ENCODE measurements around the gene AGTRAP.
A peak's percentile ranks its signal among the peaks of the same experiment; 100 is the strongest.

AGTRAP gene

DNA sequence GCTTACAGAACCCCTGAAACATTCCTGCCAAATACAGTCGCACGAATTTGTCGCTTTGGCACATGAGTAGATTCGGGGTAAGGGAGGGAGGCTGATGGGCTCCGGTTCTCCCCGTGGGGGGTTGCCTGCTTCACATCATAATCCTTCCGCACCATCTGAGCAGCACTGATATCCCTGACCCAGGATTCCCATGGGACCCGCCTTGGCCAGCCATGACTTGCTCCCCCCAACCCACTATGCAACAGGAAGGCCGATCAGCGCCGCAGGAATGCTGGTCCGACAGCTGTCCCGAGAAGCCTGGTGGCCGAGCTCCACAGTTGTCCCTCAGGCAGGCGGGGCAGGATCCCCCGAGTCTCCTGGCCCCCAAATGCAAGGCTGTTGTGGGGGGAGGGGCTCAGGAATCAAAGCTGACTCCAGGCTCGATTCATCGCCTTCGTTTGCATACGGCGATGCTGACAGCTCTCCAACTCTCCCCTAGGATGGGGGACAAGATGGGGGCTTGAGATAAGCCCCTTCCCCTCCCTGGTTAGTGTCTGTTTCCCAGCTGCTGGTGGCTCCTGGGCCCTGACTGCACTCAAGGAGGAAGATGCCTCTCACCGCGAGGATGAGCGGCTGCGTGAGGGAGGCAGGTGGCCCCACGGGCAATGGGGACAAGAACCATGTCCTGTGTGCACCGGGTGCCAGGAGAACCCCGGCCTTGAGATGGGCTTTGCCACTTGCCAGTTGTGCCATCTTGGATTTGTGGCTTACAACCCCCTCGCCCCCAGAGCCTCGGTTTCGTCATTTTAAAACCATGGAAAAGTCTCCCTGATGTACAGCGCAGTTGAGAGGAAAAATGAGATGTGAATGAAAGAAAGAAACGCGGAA is 35.1 kb upstream of the AGTRAP start:
- H2AK5ac ChIP-seq (ENCODE audit: low read depth, low read length) = peak overlapping the region; percentile 95
- H3K9me3 ChIP-seq (replicated peaks in 1 of 2; ENCODE audit: control insufficient read depth in 2 of 2, insufficient read depth in 1 of 2, low read depth in 1 of 2, low read length in 2 of 2) = peaks cover 0 to 6% of the 10 kb centered on the region in 2 donors
- peak overlapping the region; percentile 69 for H2BK15ac ChIP-seq (ENCODE audit: low read length)
- no CpG with 5 or more reads among the region's 34 CpGs for WGBS, 2 donors (ENCODE audit: extremely low coverage in 2 of 2, insufficient read length in 2 of 2, insufficient replicate concordance in 1 of 2)
- H2BK120ac ChIP-seq (ENCODE audit: low read depth, low read length) = peak overlapping the region; percentile 70
- H3K27ac ChIP-seq (replicated peaks; ENCODE audit: low read length) = peak overlapping the region; percentile 42
- H2BK12ac ChIP-seq (ENCODE audit: low read length) = no peak overlapping the region
- H3K23ac ChIP-seq (ENCODE audit: low read depth, low read length, poor library complexity) = peak overlapping the region; percentile 89
- H3K14ac ChIP-seq (ENCODE audit: low read length) = no peak overlapping the region
- no peak overlapping the region for H4K8ac ChIP-seq (ENCODE audit: low read depth, low read length)
- H3K9ac ChIP-seq (ENCODE audit: low read depth, low read length, poor library complexity) = peak overlapping the region; percentile 63
- H3K18ac ChIP-seq (ENCODE audit: low read length) = peak overlapping the region; percentile 95
- H3K27me3 ChIP-seq (ENCODE audit: control insufficient read depth in 3 of 3, insufficient read depth in 3 of 3, low read depth in 1 of 3, low read length in 3 of 3) = peaks cover 0 to 3% (median 0%) of the 10 kb centered on the region in 3 experiments
- DNase-seq (ENCODE audit: low spot score) = no peak
- H3K4me1 ChIP-seq (ENCODE audit: control insufficient read depth in 2 of 2, insufficient read depth in 1 of 2, low read depth in 1 of 2, low read length in 2 of 2) = peaks cover 42 to 43% of the 10 kb centered on the region in 2 donors
- H2BK5ac ChIP-seq (ENCODE audit: low read length) = peak overlapping the region; percentile 46
- H4K91ac ChIP-seq (ENCODE audit: low read depth, low read length, poor library complexity) = peak overlapping the region; percentile 66
- H3K4me3 ChIP-seq (ENCODE audit: low read length in 2 of 2) = peak overlapping the region in 1 of 2 donors; percentile 23
- H3K4ac ChIP-seq (ENCODE audit: low read length) = no peak overlapping the region
- H3K36me3 ChIP-seq (replicated peaks in 1 of 2; ENCODE audit: control insufficient read depth in 2 of 2, insufficient read depth in 2 of 2, low read length in 2 of 2) = peaks cover 6 to 12% of the 10 kb centered on the region in 2 donors
- no peak overlapping the region for H2AFZ ChIP-seq (ENCODE audit: low read length)
- H3K79me1 ChIP-seq (ENCODE audit: low read depth, low read length) = peaks cover 6% of the 10 kb centered on the region
- H3K4me2 ChIP-seq (ENCODE audit: insufficient read depth, low read length, poor library complexity, severe bottlenecking) = no peak overlapping the region

DNA sequence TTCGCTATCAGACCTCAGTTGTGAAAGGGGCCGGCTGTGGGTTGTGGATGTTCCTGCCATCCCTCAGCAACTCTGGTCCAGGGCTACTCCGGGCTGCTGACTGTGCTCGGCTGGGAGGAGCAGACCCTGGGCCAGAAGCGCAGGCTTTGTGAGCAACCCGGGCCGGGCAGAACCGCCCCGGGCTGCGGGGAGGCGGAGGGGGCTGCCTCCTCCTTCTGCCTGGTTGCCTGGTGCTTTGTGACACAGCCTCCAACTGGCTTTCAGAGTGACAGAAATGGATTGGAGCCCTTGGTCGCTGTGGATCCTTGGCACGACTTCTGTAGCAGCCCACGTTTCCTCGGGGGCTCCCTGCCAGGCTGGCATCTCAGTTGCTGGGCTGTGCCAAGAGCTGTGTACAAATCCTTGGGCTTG is 34.4 kb upstream of the AGTRAP start:
- peak overlapping the region; percentile 70 for H2BK120ac ChIP-seq (ENCODE audit: low read depth, low read length)
- peak overlapping the region; percentile 66 for H3K23ac ChIP-seq (ENCODE audit: low read depth, low read length, poor library complexity)
- no peak for DNase-seq (ENCODE audit: low spot score)
- H3K18ac ChIP-seq (ENCODE audit: low read length) = peak overlapping the region; percentile 91
- no peak overlapping the region for H2AFZ ChIP-seq (ENCODE audit: low read length)
- peak overlapping the region; percentile 95 for H3K4ac ChIP-seq (ENCODE audit: low read length)
- no CpG with 5 or more reads among the region's 15 CpGs for WGBS, 2 donors (ENCODE audit: extremely low coverage in 2 of 2, insufficient read length in 2 of 2, insufficient replicate concordance in 1 of 2)
- peaks cover 0 to 3% (median 0%) of the 10 kb centered on the region in 3 experiments for H3K27me3 ChIP-seq (ENCODE audit: control insufficient read depth in 3 of 3, insufficient read depth in 3 of 3, low read depth in 1 of 3, low read length in 3 of 3)
- peak overlapping the region; percentile 61 for H2BK15ac ChIP-seq (ENCODE audit: low read length)
- no peak overlapping the region for H3K4me2 ChIP-seq (ENCODE audit: insufficient read depth, low read length, poor library complexity, severe bottlenecking)
- H3K9ac ChIP-seq (ENCODE audit: low read depth, low read length, poor library complexity) = peak overlapping the region; percentile 91
- H3K9me3 ChIP-seq (replicated peaks in 1 of 2; ENCODE audit: control insufficient read depth in 2 of 2, insufficient read depth in 1 of 2, low read depth in 1 of 2, low read length in 2 of 2) = peaks cover 0 to 6% of the 10 kb centered on the region in 2 donors
- H3K79me1 ChIP-seq (ENCODE audit: low read depth, low read length) = peaks cover 6% of the 10 kb centered on the region
- peak overlapping the region; percentile 60 for H4K91ac ChIP-seq (ENCODE audit: low read depth, low read length, poor library complexity)
- peaks cover 6 to 13% of the 10 kb centered on the region in 2 donors for H3K36me3 ChIP-seq (replicated peaks in 1 of 2; ENCODE audit: control insufficient read depth in 2 of 2, insufficient read depth in 2 of 2, low read length in 2 of 2)
- H4K8ac ChIP-seq (ENCODE audit: low read depth, low read length) = no peak overlapping the region
- peaks cover 43 to 44% of the 10 kb centered on the region in 2 donors for H3K4me1 ChIP-seq (ENCODE audit: control insufficient read depth in 2 of 2, insufficient read depth in 1 of 2, low read depth in 1 of 2, low read length in 2 of 2)
- H3K4me3 ChIP-seq (ENCODE audit: low read length in 2 of 2) = no peak overlapping the region
- peak overlapping the region; percentile 95 for H2BK12ac ChIP-seq (ENCODE audit: low read length)
- H2AK5ac ChIP-seq (ENCODE audit: low read depth, low read length) = peak overlapping the region; percentile 95
- no peak overlapping the region for H2BK5ac ChIP-seq (ENCODE audit: low read length)
- peak overlapping the region; percentile 42 for H3K27ac ChIP-seq (replicated peaks; ENCODE audit: low read length)
- peak overlapping the region; percentile 99 for H3K14ac ChIP-seq (ENCODE audit: low read length)

GRCh38 chr1:11701981-11702803 is 33.7 kb upstream of the AGTRAP start:
- peak overlapping the region; percentile 99 for H3K14ac ChIP-seq (ENCODE audit: low read length)

More at GRCh38 chr1:11701981-11702803, 33.7 kb upstream of the AGTRAP start:
- Histone ChIP-seq H2BK5ac (ENCODE audit: low read length) (no peak overlapping the region), H2BK120ac (ENCODE audit: low read depth, low read length) (peak overlapping the region; percentile 70), H3K79me1 (ENCODE audit: low read depth, low read length) (peaks cover 6% of the 10 kb centered on the region), H3K36me3 (replicated peaks in 1 of 2; ENCODE audit: control insufficient read depth in 2 of 2, insufficient read depth in 2 of 2, low read length in 2 of 2) (peaks cover 6 to 17% of the 10 kb centered on the region in 2 donors), H3K27me3 (ENCODE audit: control insufficient read depth in 3 of 3, insufficient read depth in 3 of 3, low read depth in 1 of 3, low read length in 3 of 3) (peaks cover 0 to 3% (median 0%) of the 10 kb centered on the region in 3 experiments), H2AK5ac (ENCODE audit: low read depth, low read length) (peak overlapping the region; percentile 54), H3K4me3 (ENCODE audit: low read length in 2 of 2) (peak overlapping the region in 1 of 2 donors; percentile 62), H3K4ac (ENCODE audit: low read length) (peak overlapping the region; percentile 95), H4K91ac (ENCODE audit: low read depth, low read length, poor library complexity) (peak overlapping the region; percentile 60), H3K4me2 (ENCODE audit: insufficient read depth, low read length, poor library complexity, severe bottlenecking) (no peak overlapping the region), H3K18ac (ENCODE audit: low read length) (peak overlapping the region; percentile 91), H2BK15ac (ENCODE audit: low read length) (peak overlapping the region; percentile 75), H2BK12ac (ENCODE audit: low read length) (peak overlapping the region; percentile 95), H3K4me1 (ENCODE audit: control insufficient read depth in 2 of 2, insufficient read depth in 1 of 2, low read depth in 1 of 2, low read length in 2 of 2) (peaks cover 43 to 44% of the 10 kb centered on the region in 2 donors), H3K9ac (ENCODE audit: low read depth, low read length, poor library complexity) (peak overlapping the region; percentile 91), H3K27ac (replicated peaks; ENCODE audit: low read length) (peak overlapping the region; percentile 25), H3K9me3 (replicated peaks in 1 of 2; ENCODE audit: control insufficient read depth in 2 of 2, insufficient read depth in 1 of 2, low read depth in 1 of 2, low read length in 2 of 2) (peaks cover 0 to 6% of the 10 kb centered on the region in 2 donors), H2AFZ (ENCODE audit: low read length) (no peak overlapping the region), H3K23ac (ENCODE audit: low read depth, low read length, poor library complexity) (peak overlapping the region; percentile 66), H4K8ac (ENCODE audit: low read depth, low read length) (no peak overlapping the region)
- DNase-seq (ENCODE audit: low spot score) = no peak
- WGBS, 2 donors (ENCODE audit: extremely low coverage in 2 of 2, insufficient read length in 2 of 2, insufficient replicate concordance in 1 of 2) = 100% methylated on average over 2 to 8 of the region's 15 CpGs

Measured in neuronal stem cell (in vitro differentiated cells).